ENCODE measurements around the gene NFIB. TPM values are rescaled to one million over a fixed set of nuclear protein-coding genes. Genes with fewer than 3 reads are reported as not detected.

Gene NFIB
- total and polyA plus RNA-seq, 2 of the 13 experiments (the other 11 are each of a cell fraction or from before 2014, with no cell fraction given): 0.98 to 4.6 TPM

DNA sequence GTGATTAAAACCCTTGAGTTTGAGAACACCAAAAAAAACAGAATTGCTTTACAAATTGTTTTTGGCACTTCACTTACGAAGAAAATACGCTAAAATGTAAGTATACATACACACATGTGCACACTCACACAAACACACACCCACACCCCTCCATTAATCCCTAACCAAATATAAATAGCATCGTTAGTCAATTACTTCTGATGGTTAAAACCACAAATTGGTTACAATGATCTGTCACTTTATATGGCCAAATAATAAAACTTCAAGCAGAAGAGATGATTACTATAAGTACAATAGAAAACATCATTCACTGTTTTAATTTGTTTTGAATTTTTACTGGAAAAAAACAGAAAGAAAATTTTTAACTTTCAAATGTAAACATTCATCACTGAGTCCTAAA, 103.5 kb downstream of the NFIB start:
- Histone ChIP-seq H3K4me1 (ENCODE audit: insufficient read depth, low read length) (peaks cover 24% of the 10 kb centered on the region), H3K79me2 (ENCODE audit: insufficient read depth, low read length) (no peaks in the 10 kb centered on the region), H3K9ac (ENCODE audit: insufficient read depth, low read depth, low read length) (no peak overlapping the region), H4K20me1 (ENCODE audit: insufficient read depth, low read length) (no peaks in the 10 kb centered on the region), H3K27me3 (ENCODE audit: control insufficient read depth in 1 of 2, insufficient read depth in 2 of 2, low read length in 2 of 2) (no peaks in the 10 kb centered on the region), H3K27ac (ENCODE audit: extremely low read length, insufficient read depth, low read length) (no peak overlapping the region), H3K4me2 (ENCODE audit: low read depth, low read length) (no peak overlapping the region), H3K36me3 (replicated peaks in 1 of 2; ENCODE audit: control insufficient read depth in 1 of 2, insufficient read depth in 2 of 2, low read length in 2 of 2) (no peaks in the 10 kb centered on the region), H3K9me3 (ENCODE audit: low read length) (no peaks in the 10 kb centered on the region), H3K4me3 (replicated peaks in 1 of 3; ENCODE audit: insufficient read depth in 1 of 3, low read depth in 2 of 3, low read length in 3 of 3) (no peak overlapping the region), H2AFZ (ENCODE audit: low read length) (no peak overlapping the region)
- in situ Hi-C loops (cut with HindIII; ENCODE audit: extremely low pct_ligation_motif_present, low pct_unique_long_range_greater_than_20kb): no loop called here
- no TSS peak for BruUV-seq (replicated peaks)
- TF ChIP-seq SP4 (CRISPR knock-in tag; IDR thresholded peaks at IDR 0.05) (no peak), ISX (CRISPR knock-in tag; conservative IDR thresholded peaks at IDR 0.05) (no peak), HCFC1 (IDR thresholded peaks at IDR 0.05; ENCODE audit: low read depth, low read length) (no peak), ZNF329 (CRISPR knock-in tag; IDR thresholded peaks at IDR 0.05; ENCODE audit: low read depth) (no peak), KLF16 (CRISPR knock-in tag; IDR thresholded peaks at IDR 0.05) (no peak), GABPA (IDR thresholded peaks at IDR 0.05; ENCODE audit: low read depth, low read length) (no peak), GABPA (CRISPR knock-in tag; IDR thresholded peaks at IDR 0.05; ENCODE audit: low read depth) (no peak), TRIM24 (CRISPR knock-in tag; IDR thresholded peaks at IDR 0.05) (no peak), FOSL1 (CRISPR knock-in tag; IDR thresholded peaks at IDR 0.05; ENCODE audit: borderline replicate concordance) (no peak), MTF2 (CRISPR knock-in tag; IDR thresholded peaks at IDR 0.05; ENCODE audit: borderline replicate concordance) (no peak), ZBTB8A (CRISPR knock-in tag; IDR thresholded peaks at IDR 0.05; ENCODE audit: borderline replicate concordance, low read depth) (no peak), ZFP36L2 (CRISPR knock-in tag; IDR thresholded peaks at IDR 0.05) (no peak), PCBP1 (IDR thresholded peaks at IDR 0.05; ENCODE audit: borderline replicate concordance, low read depth, low read length) (no peak), HNRNPH1 (optimal IDR thresholded peaks at IDR 0.05; ENCODE audit: low read depth, low read length) (no peak), GPN1 (CRISPR knock-in tag; IDR thresholded peaks at IDR 0.05; ENCODE audit: borderline replicate concordance) (no peak)
- TF ChIP-seq, protein P1, sequence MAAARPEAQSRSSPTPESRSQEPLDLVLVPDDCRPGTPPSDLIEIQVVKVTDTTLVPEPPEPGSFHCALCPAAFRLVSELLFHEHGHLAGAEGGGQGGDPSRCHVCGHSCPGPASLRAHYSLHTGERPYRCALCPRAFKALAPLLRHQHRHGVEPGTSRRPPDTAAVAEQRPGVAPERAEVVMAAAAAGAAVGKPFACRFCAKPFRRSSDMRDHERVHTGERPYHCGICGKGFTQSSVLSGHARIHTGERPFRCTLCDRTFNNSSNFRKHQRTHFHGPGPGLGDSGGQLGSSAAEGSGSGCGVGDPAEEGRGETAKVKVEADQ (CRISPR knock-in tag; IDR thresholded peaks at IDR 0.05; ENCODE audit: borderline replicate concordance): no peak
- TF ChIP-seq, protein P2, sequence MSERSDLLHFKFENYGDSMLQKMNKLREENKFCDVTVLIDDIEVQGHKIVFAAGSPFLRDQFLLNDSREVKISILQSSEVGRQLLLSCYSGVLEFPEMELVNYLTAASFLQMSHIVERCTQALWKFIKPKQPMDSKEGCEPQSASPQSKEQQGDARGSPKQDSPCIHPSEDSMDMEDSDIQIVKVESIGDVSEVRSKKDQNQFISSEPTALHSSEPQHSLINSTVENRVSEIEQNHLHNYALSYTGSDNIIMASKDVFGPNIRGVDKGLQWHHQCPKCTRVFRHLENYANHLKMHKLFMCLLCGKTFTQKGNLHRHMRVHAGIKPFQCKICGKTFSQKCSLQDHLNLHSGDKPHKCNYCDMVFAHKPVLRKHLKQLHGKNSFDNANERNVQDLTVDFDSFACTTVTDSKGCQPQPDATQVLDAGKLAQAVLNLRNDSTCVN (CRISPR knock-in tag; IDR thresholded peaks at IDR 0.05; ENCODE audit: borderline replicate concordance): no peak
- ATAC-seq (no peak), FAIRE-seq (no peak), DNase-seq (ENCODE audit: low spot score) (no peak)
- intact Hi-C loops (cut with micrococcal nuclease; ENCODE audit: unreplicated experiment): no loop called here
- WGBS (ENCODE audit: low lambda C conversion rate): 42% methylated on average over 3 of the region's 3 CpGs
- CTCF ChIA-PET (ENCODE audit: low intra/inter-chr PET ratio, low total read pairs): no interaction called here
- POLR2A ChIA-PET: no interaction called here

Data from HepG2 (cell line).